Measurements from ENCODE around the gene ESPN.
"Not testable (repeated sequence)": the region's sequence is repeated elsewhere in the genome, so short reads cannot be mapped to it uniquely, and the experiment has no call there.

Gene ESPN

DNA sequence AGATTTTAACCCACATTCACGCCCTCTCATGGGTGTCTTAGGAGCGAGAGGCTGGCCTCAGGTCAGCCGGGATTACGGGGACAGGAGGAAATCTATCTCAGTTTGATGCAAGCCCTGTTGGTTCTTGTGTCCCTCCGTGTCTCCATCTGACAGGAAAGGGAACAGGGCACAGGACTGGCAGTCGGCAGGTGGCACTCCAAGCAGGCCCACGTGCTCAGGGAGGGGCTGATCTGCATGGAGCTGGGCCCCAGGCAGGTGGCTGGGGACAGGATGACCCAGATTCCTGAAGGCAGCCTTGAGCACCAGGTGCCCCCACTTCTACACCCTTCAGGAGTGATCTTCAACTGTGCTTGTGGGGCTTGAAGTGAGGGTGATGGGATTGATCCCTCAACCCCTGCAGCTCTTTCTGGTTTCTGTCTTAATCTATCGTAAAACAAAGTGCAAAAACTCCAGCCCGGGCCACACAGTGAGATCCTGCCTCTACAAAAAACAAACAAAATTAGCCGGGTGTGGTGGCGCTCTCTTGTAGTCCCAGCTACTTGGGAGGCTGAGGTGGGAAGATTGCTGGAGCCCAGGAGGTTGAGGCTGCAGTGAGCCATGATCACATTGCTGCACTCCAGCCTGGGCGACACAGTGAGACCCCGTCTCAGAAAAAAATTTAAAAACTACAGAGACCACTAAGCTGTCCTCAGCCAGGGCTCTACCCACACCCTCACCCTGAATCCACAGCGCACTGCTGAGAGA, 58.6 kb downstream of the ESPN start:
- DNase-seq (ENCODE audit: low read depth in 2 of 2), result no peak

- DNase-seq (ENCODE audit: low read depth in 2 of 2), result no peak
Measured at GRCh38 chr1:6483761-6484117, 59.2 kb downstream of the ESPN start.

DNA sequence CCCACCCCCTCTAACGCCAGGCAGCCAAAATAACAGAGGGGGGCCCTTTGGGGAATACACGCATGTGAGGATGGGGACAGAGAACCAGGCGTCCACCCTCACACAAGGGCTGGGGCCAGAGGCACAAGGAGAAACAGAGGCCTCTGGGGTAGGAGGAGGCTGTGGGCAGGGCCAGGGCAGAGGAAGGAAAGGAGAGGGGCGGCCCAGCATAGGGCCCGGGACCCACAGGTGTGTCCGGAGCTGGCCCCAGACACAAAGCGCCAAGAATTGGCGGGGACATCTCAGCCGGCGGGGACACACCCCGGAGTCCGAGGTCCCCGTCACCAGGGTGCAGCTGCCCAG, 60.2 kb downstream of the ESPN start:
- no peak for DNase-seq (ENCODE audit: low read depth in 2 of 2)

- no peak for DNase-seq (ENCODE audit: low read depth in 2 of 2)
Measured at GRCh38 chr1:6485168-6486101, 60.9 kb downstream of the ESPN start.

DNA sequence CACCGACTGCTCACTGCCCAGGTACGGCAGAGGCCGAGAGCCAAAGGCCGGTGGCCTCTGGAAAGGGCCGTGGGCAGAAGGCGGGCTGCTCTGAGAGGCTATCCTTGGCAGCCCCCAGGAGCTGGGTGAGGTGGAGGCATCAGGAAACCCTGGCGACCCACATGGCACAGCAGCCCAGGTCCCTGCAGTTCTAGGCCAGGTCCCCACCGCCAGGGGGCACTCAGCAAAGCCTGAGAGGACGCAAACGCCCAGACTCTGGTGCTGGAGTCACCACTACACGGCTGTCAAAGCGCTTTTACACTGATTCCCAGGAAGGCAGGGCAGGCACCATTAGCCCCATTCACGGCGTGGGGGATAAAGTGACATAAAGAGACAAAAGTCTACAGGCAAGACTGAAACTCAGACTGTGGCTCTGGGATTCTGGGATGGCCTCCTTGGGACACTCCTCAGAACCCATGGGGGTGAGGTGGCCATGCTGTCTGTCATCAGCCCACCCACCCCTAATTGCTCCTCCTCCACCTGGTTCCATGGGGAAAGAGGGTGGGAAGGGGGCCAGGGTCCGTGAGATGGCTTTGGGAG, 61.9 kb downstream of the ESPN start:
- DNase-seq (ENCODE audit: low read depth in 2 of 2), result peak; percentile 84 to 88

GRCh38 chr1:6487804-6488484, 63.4 kb downstream of the ESPN start:
- no peak for DNase-seq (ENCODE audit: low read depth in 2 of 2)

DNA sequence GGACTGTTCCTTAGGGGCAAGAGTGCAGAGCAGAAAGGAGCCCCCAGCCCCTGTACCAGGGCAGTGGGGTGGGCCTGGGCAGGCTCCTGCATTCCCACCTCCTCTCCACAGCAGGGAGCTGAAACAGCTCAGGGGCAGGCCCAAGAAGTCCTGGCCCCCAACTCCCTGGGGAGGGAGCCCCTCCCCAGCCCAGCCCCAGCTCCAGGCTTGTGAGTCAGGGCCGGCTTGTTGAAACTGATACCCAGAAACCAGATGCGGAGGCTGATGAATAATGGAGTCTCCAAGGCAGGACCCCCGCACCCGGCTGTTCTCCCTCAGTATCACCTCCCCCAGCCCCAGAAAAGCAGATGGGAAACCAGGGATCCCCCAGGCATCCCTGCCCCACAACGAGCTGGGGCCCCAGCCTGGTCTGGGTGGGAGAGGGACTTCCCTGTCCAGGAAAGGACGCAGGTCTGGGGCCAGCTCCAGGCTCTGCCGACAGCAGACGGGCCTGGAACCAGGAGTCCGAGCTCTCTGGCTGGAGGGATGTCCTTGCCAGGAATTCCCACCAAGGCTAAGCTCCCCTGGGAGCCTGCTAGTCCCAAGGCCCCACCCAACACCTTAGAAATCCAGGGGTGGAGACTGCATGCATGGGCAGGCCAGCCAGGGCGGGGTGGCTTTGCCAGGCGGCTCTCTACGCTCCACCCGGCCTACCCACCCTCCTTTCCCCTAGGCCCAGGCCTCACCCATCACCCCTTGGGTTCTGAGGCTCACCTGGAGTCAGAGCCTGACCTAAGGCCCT, 64.2 kb downstream of the ESPN start:
- no peak for DNase-seq (ENCODE audit: low read depth in 2 of 2)

DNA sequence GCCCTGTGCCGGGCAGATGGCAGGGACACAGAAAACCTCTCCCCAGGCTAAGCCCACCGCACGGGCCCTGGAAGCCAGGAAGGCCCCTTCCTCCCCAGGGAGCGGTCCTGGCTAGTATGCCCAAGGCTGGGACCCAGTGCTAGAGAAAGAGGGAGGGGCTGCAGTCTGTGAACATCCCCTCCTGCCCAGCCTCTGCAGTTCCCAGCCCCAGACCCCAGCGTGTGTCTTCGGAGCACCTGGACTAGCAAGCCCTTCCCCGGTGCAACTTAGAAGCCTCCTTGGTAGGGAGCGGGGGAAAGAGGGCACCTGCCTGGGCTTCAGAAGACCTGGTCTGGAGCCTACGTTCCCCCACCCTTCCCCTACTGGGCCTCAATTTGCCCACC, 64.8 kb downstream of the ESPN start:
- DNase-seq (ENCODE audit: low read depth in 2 of 2), result no peak

DNA sequence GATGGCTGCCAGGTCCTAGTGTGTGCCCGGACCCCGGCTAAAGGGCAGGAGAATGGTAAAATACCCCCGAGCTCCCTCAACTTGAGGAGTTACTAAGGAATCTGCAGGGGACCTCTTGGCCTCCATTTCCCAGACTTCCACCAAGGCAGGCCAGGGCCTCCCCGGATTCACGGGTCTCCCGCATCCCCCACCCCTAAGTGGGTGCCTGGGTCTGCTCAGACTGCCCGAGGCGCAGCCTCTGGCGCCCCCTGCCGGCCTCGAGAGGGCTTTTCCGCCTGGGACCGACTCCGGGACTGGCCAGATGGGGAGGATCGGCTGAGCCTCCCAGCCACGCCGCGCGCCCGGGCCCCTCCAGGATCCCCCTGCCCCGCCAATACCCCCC, 65.2 kb downstream of the ESPN start:
- peak; percentile 71 to 75 for DNase-seq (ENCODE audit: low read depth in 2 of 2)

DNA sequence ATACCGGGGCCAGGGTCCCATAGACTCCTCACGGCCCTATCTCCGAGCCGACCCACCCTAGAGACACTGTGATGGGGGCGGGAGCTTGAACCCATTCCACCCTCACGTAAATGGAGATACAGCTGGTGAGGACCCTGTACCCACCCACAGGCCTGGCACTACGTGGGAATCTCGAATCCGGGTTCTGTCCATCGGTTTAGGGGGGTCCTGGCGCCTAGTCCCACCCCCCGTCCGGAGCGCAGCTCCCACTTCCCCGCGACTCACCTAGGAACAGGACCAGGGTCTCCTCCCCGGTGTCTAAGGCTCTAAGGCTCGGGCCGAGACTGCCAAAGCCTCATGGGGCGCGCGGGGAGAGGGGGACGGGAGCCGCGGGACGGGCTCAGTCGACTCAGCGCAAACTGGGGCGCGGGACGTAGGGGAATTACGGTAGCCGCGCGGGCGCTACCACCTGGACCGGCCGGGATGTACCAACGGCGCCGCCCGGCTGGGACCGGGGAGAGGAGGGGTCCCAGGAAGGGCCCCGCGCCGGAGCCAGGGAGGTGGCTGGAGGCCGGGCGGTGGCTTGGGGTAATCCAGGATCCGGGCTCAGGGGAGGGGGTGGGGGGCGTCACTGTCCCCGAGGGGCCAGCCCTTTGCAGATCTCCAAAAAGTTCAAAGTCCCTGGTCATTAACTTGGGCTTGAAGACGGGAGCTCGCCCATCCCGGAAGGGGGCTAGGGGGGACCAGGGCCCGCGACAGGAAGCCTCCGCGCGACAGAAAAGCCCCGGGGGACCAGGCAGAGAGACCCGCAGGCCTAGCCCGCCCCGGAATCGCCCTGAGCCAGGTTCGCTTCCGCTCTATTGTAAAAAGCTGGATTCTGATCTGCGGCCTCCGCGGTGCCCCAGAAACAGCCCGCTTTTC, 65.9 kb downstream of the ESPN start:
- DNase-seq (ENCODE audit: low read depth in 2 of 2), result peak in 1 of 2 donors; percentile 59

DNA sequence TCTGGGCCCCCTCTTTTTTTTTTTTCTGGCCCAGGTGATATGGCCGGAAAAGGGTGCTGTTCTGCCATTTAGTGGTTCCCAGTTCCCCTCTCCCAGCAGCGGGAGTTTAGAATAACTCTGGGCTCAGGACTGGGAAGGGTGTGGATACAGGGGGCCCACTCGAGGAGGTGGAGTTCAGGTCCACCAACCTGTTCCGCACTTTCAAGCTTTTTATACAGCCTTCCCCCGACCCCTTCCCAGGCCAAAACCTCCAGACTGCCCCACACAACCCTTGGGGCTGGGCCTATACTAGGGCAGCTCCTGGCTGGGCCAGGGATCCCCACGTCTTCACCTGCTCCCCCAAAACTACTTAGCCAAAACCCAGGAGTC, 66.5 kb downstream of the ESPN start:
- no peak for DNase-seq (ENCODE audit: low read depth in 2 of 2)

DNA sequence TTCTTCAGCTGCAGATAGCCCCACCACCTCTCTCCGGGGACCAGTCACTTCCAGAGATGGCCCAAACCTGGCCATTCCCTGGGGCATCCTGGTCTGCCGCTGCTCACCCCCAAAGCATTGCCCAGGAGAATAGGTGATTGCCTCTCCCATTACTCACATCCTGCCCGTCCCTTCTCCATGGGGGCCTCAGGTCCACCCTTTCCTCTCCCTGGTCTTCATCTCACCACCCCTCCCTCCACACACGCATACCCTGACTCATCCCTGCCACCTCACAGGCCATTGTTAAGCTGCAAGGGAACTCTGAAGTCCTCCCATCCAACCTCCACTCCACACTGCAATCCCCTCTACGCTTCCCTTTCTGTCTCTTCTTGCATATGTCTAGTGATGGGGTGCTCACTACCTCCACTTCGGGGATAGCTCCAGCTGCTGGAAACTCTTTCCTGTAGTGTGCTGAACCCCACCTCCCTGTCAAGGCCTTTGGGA, 66.9 kb downstream of the ESPN start, which contains the start of gene PLEKHG5:
TSS of gene PLEKHG5 (minus strand) at position 188 of the 483 bp plus-strand sequence. CDS start 14,096 bp downstream, outside the sequence.
- DNase-seq (ENCODE audit: low read depth in 2 of 2), result no peak

DNA sequence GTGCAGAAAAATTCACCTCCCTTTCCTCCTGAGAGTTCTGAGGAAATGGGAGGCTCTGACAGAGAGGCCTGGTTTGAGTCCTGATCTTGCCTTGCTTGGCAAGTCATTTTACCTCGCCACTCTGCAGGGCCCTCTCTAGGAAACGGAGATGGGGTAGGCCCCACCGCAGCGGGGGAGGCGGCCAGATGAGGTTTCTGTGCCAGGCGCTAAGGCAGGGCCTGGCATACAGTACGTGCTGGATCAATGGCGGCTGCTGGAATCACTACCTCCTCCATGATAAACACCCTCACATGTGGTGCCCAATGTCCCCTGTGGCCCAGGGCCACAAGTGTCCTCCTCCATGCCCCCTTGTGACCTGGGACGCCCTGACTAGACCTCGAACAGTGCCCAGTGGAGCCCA, 67.4 kb downstream of the ESPN start:
- DNase-seq (ENCODE audit: low read depth in 2 of 2), result no peak

DNA sequence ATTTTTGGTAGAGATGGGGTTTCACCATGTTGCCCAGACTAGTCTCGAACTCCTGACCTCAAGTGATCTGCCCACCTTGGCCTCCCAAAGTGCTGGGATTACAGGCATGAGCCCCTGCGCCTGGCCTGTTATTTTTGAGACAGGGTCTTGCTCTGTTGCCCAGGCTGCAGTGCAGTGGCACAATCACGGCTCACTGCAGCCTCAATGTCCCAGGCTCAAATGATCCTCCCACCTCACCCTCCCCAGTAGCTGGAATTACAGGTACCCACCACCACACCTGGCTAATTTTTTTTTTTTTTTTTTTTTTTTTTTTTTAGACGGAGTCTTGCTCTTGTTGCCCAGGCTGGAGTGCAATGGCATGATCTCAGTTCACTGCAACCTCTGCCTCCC, 69.3 kb downstream of the ESPN start:
- DNase-seq (ENCODE audit: low read depth in 2 of 2), result not testable (repeated sequence)

DNA sequence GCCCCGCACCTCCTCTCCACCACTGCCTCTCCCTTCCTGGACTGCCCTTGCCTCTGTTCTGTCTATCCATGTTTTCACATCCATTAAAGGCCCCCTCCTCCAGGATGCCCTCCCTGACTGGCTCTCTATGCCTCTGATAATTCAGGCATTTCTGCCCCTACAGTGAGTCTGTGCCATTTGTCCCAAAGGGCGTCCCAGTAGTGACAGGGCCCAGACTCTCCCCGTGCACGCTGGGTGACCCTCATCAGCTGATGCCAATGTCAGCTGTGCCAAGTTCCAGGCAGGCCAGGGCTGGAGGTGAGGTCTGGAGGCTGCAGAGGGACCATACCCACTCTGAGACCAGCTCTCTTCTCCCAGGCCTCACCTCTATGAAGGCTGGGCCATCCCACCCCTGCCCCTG, 70.1 kb downstream of the ESPN start:
- no peak for DNase-seq (ENCODE audit: low read depth in 2 of 2)

DNA sequence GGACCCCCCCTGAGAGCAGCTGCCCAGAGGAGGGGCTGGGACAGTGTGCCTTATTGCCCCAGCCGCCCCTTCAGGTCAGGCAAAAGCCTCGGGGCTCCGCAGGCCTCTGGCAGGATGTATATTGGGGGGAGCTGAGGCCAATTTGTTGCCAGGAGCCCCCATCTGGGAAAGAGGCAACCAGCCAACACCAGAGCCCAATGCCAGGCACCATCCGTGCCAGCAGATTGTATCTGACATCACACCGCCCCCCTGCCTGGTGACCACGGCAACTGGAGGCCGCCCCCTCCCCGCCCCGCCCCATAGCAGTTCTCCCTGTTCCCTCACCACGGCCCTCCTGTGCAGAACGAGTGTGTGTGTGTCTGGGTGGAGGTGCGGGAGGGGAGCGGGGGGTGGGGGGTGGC, 70.5 kb downstream of the ESPN start:
- DNase-seq (ENCODE audit: low read depth in 2 of 2), result no peak

DNA sequence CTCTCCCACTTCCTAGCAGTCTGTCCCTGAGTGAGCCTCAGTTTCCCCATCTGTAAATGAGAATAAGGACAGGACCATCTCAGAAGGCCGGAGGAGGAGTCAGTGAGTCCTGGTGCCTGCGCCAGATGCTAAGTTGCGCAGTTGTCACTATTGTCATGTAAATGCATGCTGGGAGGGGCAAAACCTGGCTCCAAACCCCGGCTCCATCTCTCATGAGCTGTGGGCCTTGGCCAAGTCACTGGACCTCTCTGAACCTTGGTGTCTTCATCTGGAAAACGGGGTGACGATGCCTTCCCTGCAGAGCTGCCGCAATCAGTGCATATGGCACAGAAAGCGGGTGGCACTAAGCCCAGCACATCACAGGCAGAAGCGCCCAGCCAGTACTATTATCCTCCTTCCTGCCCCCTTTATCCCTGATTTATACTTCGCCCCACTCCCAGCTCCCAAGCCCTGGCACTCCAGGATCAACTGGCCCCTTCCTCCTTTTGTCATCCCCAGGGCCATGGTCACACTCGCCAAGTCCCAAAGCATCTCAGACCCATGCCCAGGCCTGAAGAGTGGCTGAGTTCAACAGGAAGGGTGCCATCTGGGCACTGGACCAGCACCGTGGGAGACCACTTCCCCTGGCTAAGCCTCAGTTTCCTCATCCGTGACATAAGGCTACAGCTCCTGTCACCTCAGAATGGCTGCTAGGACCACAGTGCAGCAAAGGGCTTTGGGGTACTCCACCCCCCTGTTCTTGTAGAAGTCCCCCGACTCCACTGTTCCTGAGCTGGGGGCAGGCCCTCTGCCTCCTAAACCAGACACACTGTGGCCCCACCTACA, 71.2 kb downstream of the ESPN start:
- no peak for DNase-seq (ENCODE audit: low read depth in 2 of 2)

GRCh38 chr1:6496365-6496721, 71.8 kb downstream of the ESPN start:
- no peak for DNase-seq (ENCODE audit: low read depth in 2 of 2)

- no peak for DNase-seq (ENCODE audit: low read depth in 2 of 2)
Measured at GRCh38 chr1:6496890-6497214, 72.3 kb downstream of the ESPN start.

Data from stimulated activated CD4-positive, alpha-beta T cell treated with anti-CD3 and anti-CD28 coated beads, Interleukin-1b, Interleukin-23, amount 100 ng/mL, for 4 hours (primary cell).